ENCODE measurements around the gene FOXA1.

DNA sequence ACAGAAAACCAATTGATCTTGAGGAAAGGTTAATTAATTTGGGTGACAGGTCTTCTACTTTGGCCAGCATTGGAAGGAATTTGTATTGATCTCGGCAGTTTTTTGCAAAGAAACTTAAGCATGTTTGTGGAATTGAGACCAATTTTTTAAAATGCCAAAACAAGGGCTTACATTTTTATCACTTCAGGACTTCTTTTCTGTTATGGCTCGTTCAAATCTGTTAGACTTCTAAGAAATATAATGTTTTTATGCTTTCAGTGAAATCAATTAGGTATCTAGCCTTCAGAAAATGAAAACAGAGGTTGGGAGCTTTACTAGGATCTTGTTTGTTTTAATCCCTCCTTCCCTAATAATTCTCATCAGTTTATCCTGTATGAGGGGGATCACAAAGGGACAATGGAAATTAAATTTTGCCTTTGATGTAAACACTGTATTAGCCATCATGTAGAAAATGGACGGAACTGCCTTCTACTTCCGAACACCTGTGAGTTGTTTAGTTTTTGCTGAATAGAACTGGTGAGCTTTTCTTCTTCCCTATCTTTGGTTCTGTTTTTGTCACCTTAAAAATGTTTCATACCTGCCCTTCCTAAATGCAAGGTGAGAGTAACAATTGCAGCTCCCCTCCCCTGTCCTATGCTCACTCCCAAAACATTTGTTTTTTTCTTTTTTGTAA, 7.8 kb downstream of the FOXA1 start:
- TF ChIP-seq, protein P1, sequence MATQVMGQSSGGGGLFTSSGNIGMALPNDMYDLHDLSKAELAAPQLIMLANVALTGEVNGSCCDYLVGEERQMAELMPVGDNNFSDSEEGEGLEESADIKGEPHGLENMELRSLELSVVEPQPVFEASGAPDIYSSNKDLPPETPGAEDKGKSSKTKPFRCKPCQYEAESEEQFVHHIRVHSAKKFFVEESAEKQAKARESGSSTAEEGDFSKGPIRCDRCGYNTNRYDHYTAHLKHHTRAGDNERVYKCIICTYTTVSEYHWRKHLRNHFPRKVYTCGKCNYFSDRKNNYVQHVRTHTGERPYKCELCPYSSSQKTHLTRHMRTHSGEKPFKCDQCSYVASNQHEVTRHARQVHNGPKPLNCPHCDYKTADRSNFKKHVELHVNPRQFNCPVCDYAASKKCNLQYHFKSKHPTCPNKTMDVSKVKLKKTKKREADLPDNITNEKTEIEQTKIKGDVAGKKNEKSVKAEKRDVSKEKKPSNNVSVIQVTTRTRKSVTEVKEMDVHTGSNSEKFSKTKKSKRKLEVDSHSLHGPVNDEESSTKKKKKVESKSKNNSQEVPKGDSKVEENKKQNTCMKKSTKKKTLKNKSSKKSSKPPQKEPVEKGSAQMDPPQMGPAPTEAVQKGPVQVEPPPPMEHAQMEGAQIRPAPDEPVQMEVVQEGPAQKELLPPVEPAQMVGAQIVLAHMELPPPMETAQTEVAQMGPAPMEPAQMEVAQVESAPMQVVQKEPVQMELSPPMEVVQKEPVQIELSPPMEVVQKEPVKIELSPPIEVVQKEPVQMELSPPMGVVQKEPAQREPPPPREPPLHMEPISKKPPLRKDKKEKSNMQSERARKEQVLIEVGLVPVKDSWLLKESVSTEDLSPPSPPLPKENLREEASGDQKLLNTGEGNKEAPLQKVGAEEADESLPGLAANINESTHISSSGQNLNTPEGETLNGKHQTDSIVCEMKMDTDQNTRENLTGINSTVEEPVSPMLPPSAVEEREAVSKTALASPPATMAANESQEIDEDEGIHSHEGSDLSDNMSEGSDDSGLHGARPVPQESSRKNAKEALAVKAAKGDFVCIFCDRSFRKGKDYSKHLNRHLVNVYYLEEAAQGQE (IDR thresholded peaks at IDR 0.05; ENCODE audit: borderline replicate concordance) = no peak
- TF ChIP-seq, protein P1 (CRISPR knock-in tag; IDR thresholded peaks at IDR 0.05; ENCODE audit: low read depth) = no peak
- TF ChIP-seq YY1 (IDR thresholded peaks at IDR 0.05; ENCODE audit: borderline replicate concordance in 1 of 3, control insufficient read depth in 1 of 3, extremely low read depth in 1 of 3, insufficient read depth in 3 of 3, insufficient read length in 1 of 3, insufficient replicate concordance in 2 of 3, low read depth in 1 of 3, low read length in 2 of 3) = no peak
- TF ChIP-seq ZNF124 (CRISPR knock-in tag; IDR thresholded peaks at IDR 0.05) = no peak
- TF ChIP-seq POU5F1 (IDR thresholded peaks at IDR 0.05; ENCODE audit: borderline replicate concordance, low read depth, low read length, partially characterized antibody) = no peak
- TF ChIP-seq TCF3 (CRISPR knock-in tag; IDR thresholded peaks at IDR 0.05) = no peak
- TF ChIP-seq FOXP1 (CRISPR knock-in tag; IDR thresholded peaks at IDR 0.05) = no peak
- no peak for TF ChIP-seq NR2C1 (IDR thresholded peaks at IDR 0.05)
- no peak for TF ChIP-seq NR2C1 (tag; IDR thresholded peaks at IDR 0.05)
- no peak for TF ChIP-seq PHB2 (IDR thresholded peaks at IDR 0.05; ENCODE audit: low read depth)
- TF ChIP-seq ZBTB33 (CRISPR knock-in tag; IDR thresholded peaks at IDR 0.05) = no peak
- TF ChIP-seq CCAR2 (IDR thresholded peaks at IDR 0.05; ENCODE audit: low read depth, low read length) = no peak
- no peak for TF ChIP-seq ETV6 (IDR thresholded peaks at IDR 0.05; ENCODE audit: borderline replicate concordance in 1 of 2, low read depth in 2 of 2, low read length in 1 of 2)
- no peak for TF ChIP-seq ETV6 (CRISPR knock-in tag; IDR thresholded peaks at IDR 0.05; ENCODE audit: borderline replicate concordance)
- TF ChIP-seq FOXK2 (conservative IDR thresholded peaks at IDR 0.05 in 1 of 2, IDR thresholded peaks at IDR 0.05 in 1 of 2; ENCODE audit: low read depth in 2 of 2) = no peak
